Measurements from ENCODE around the gene H6PD. TPM values are rescaled to one million over a fixed set of nuclear protein-coding genes. Genes with fewer than 3 reads are reported as not detected.

The H6PD gene
- total RNA-seq, 1 donor from 2014 or later, result 36.2 TPM

- Mint-ChIP-seq H3K9me3 (ENCODE audit: low read depth) (peaks cover 12% of the 10 kb centered on the region), H3K27ac (no peak overlapping the region), H3K4me1 (ENCODE audit: low read depth) (no peaks in the 10 kb centered on the region), H3K27me3 (no peaks in the 10 kb centered on the region), H3K4me3 (ENCODE audit: low read depth) (no peak overlapping the region), H3K36me3 (ENCODE audit: insufficient read depth) (peaks cover 12% of the 10 kb centered on the region)
- no peak for DNase-seq (ENCODE audit: low spot score, unreplicated experiment)
- no peak for TF ChIP-seq CTCF (IDR thresholded peaks at IDR 0.05; ENCODE audit: unreplicated experiment)
These were observed 27.8 kb downstream of the H6PD start for GRCh38 chr1:9262096-9262986.

- Mint-ChIP-seq H3K36me3 (ENCODE audit: insufficient read depth) (peaks cover 4% of the 10 kb centered on the region), H3K4me1 (ENCODE audit: low read depth) (no peaks in the 10 kb centered on the region), H3K27ac (no peak overlapping the region), H3K9me3 (ENCODE audit: low read depth) (peaks cover 9% of the 10 kb centered on the region), H3K4me3 (ENCODE audit: low read depth) (no peak overlapping the region), H3K27me3 (no peaks in the 10 kb centered on the region)
- TF ChIP-seq CTCF (IDR thresholded peaks at IDR 0.05; ENCODE audit: unreplicated experiment), result no peak
- no peak for DNase-seq (ENCODE audit: low spot score, unreplicated experiment)
These were observed 28.8 kb downstream of the H6PD start for GRCh38 chr1:9263276-9263855.

- TF ChIP-seq CTCF (IDR thresholded peaks at IDR 0.05; ENCODE audit: unreplicated experiment), result no peak
- Mint-ChIP-seq H3K27me3 (no peaks in the 10 kb centered on the region), H3K36me3 (ENCODE audit: insufficient read depth) (no peaks in the 10 kb centered on the region), H3K4me3 (ENCODE audit: low read depth) (no peak overlapping the region), H3K4me1 (ENCODE audit: low read depth) (no peaks in the 10 kb centered on the region), H3K27ac (no peak overlapping the region), H3K9me3 (ENCODE audit: low read depth) (peaks cover 3% of the 10 kb centered on the region)
- no peak for DNase-seq (ENCODE audit: low spot score, unreplicated experiment)
These were observed 29.7 kb downstream of the H6PD start for GRCh38 chr1:9263984-9264872.

- H3K4me1 Mint-ChIP-seq (ENCODE audit: low read depth), result no peaks in the 10 kb centered on the region
- no peak for TF ChIP-seq CTCF (IDR thresholded peaks at IDR 0.05; ENCODE audit: unreplicated experiment)
- H3K9me3 Mint-ChIP-seq (ENCODE audit: low read depth), result no peaks in the 10 kb centered on the region
These were observed 30.5 kb downstream of the H6PD start for GRCh38 chr1:9265037-9265436.

GRCh38 chr1:9265968-9266367 is 31.4 kb downstream of the H6PD start:
- H3K4me3 Mint-ChIP-seq (ENCODE audit: low read depth), result no peak overlapping the region
- no peaks in the 10 kb centered on the region for H3K36me3 Mint-ChIP-seq (ENCODE audit: insufficient read depth)
- H3K9me3 Mint-ChIP-seq (ENCODE audit: low read depth), result no peaks in the 10 kb centered on the region
- H3K27me3 Mint-ChIP-seq, result no peaks in the 10 kb centered on the region
- no peaks in the 10 kb centered on the region for H3K4me1 Mint-ChIP-seq (ENCODE audit: low read depth)
- DNase-seq (ENCODE audit: low spot score, unreplicated experiment), result no peak
- H3K27ac Mint-ChIP-seq, result no peak overlapping the region
- no peak for TF ChIP-seq CTCF (IDR thresholded peaks at IDR 0.05; ENCODE audit: unreplicated experiment)

More at GRCh38 chr1:9265037-9265436, 30.5 kb downstream of the H6PD start:
- no peaks in the 10 kb centered on the region for H3K27me3 Mint-ChIP-seq
- DNase-seq (ENCODE audit: low spot score, unreplicated experiment), result no peak
- H3K27ac Mint-ChIP-seq, result no peak overlapping the region
- H3K36me3 Mint-ChIP-seq (ENCODE audit: insufficient read depth), result no peaks in the 10 kb centered on the region
- H3K4me3 Mint-ChIP-seq (ENCODE audit: low read depth), result no peak overlapping the region
